GM12874 (cell line): Measurements from ENCODE around the gene DDR1.

Source experiments
- CTCF ChIP-seq: IDR thresholded peaks from 2 replicates; pipeline ENCODE4 v1.5.1; 2011; ENCODE audit warnings: low read depth, mild to moderate bottlenecking, control low read depth, low read length, moderate library complexity; ENCODE audit not compliant: insufficient read depth

Gene DDR1

GRCh38 chr6:30917487-30917886, 33.2 kb downstream of the DDR1 start:
- TF ChIP-seq CTCF: no peak

GRCh38 chr6:30918670-30919069, 34.4 kb downstream of the DDR1 start:
- TF ChIP-seq CTCF: no peak

- no peak for TF ChIP-seq CTCF
Observed at GRCh38 chr6:30922447-30922852, 38.1 kb downstream of the DDR1 start.

- TF ChIP-seq CTCF: no peak
Observed at GRCh38 chr6:30926644-30927043, 42.3 kb downstream of the DDR1 start.

- TF ChIP-seq CTCF: no peak
Observed at GRCh38 chr6:30928677-30929076, 44.4 kb downstream of the DDR1 start.

GRCh38 chr6:30930506-30930905, 46.2 kb downstream of the DDR1 start:
- TF ChIP-seq CTCF: no peak

- TF ChIP-seq CTCF: no peak
Observed at GRCh38 chr6:30931272-30931671, 47.0 kb downstream of the DDR1 start.

- TF ChIP-seq CTCF: no peak
Observed at GRCh38 chr6:30931969-30932645, 47.8 kb downstream of the DDR1 start, which contains the start of gene SFTA2. TSS of gene SFTA2 (minus strand) at chr6:30932170. CDS start at chr6:30932096, 74 bp downstream.
